Inflammatory macrophage (primary cell): ENCODE results near the gene IGLL1.
"Not testable (repeated sequence)": the region's sequence is repeated elsewhere in the genome, so short reads cannot be mapped to it uniquely, and the experiment has no call there.

Source experiments
- DNase-seq, 2 donors: peaks; one replicate each; pipeline ENCODE4 v3.0.0-alpha.2; 2020 to 2022
- total RNA-seq, 18 experiments: gene quantifications; one replicate each; lab custom pipeline; 2026; ENCODE audit warnings: mixed read lengths in 6 of 18, inconsistent platforms in 2 of 18; lab: John Stamatoyannopoulos, UW

IGLL1 gene
- 0 to 0.08 (median 0) reads per million in 18 experiments for total RNA-seq

- DNase-seq = no peak
These were observed at the start of gene IGLL1 for GRCh38 chr22:23579870-23580575. Gene IGLL1, minus strand, starts transcription at chr22:23580290. Its CDS starts 100 bp downstream, at chr22:23580190.

DNA sequence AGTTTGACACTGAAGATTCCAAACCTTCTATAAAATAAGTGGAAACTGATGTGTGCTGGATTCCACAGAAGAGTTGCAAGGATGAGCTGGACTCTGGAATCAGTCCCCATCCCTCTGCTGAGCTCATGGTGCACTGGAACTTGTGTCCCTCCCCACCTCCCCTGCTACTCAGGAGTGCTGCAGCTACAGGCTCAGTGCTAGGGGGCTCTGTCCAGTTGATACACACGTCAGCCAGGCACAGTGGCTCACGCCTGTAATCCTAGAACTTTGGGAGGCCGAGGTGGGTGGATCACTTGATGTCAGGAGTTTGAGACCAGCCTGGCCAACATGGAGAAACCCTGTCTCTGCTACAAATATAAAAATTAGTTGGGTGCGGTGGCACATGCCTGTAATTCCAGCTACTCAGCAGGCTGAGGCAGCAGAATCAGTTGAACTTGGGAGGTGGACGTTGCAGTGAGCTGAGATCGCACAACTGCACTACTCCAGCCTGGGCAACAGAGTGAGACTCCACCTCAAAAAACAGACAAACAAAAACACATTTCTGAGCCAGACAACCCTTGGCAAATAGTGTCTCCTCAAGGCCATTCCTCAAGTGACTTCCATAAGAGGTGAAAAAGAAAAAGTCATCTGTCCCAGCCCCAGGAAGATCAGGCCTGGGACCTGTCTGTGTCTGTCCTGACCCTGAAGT, 48.1 kb upstream of the IGLL1 start:
- DNase-seq = not testable (repeated sequence)

DNA sequence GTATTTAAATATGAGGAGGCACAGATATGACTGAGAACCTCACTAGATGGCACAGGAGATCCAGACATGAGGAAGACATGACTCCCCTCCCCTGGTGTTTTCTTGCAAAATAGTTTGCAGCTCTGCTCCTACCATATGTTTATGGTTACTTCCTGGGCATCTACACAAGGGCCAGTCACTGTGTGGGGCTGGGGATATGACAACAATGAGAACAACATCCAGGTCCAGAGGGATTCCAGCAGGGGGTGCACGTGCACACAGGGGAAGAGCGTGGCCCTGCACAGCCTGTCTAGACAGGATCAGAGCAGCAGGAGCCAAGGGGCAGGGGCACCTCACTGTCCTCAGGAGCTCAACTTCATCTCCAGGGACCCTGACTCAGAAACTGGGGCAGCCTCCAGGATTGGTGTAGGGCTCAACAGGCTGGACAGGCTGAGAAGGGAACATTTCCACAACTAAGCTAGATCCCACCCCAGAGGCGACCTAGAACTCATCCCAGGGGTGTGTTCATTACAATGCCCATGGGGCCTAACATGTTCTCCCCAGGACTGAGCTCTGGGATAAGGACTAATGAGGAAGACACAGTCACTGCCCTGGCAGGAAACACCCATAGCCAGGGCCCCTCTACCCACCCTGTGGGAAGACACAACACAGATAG, 47.4 kb upstream of the IGLL1 start:
- DNase-seq = peak; percentile 57

DNA sequence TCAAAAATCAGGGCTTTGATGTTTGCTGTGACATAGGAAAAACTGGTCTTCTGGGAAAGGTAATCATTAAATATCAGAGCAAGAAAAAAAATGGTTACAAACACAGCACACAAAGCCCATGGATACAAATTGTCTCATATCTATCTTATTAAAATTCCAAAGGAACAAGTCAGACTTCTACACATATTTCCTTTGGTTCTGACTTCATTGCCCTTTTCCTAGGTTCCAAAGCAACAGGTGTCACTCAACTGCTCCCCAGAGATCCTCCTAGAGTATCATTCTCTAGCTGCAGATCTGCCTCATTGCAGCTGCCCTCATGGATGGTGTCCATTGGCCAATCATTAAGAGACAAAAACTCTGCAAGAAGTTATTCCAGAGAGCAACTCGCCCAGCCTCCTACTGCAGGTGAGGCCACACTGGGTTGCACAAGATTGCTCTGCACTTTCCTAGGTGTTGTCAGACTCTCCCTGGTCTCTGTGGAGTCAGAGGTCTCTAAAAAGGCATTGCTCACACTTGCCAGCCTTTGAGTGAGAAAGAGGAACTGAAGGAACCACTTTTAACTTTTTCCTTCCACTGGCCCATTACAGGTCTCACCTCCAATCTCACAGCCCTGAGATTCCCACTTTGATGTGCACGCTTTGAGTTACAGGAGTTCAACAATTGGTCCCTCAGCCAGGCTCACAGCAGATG, 46.3 kb upstream of the IGLL1 start:
- no peak for DNase-seq

DNA sequence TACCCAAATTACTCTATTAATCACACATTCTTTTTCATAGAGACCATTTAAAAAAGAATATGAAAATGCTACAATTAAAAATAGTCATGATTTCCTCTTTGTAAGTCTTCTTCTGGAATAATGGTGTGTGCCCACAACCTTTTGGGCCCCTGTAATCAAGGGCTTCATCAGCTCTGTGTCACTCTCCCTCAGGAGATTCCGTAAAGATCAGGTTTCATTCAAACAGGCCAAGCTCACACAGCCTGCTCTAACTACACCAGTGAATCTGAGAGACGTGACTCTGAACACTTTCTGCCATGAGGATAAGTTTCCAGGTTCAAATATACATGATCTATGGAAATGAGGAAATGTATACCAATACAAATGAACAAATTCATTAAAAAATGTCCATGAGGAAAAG, 42.5 kb upstream of the IGLL1 start:
- no peak for DNase-seq

GRCh38 chr22:23621916-23622315, 41.8 kb upstream of the IGLL1 start:
- DNase-seq = not testable (repeated sequence)

GRCh38 chr22:23621082-23621780, 41.1 kb upstream of the IGLL1 start:
- DNase-seq = no peak

DNA sequence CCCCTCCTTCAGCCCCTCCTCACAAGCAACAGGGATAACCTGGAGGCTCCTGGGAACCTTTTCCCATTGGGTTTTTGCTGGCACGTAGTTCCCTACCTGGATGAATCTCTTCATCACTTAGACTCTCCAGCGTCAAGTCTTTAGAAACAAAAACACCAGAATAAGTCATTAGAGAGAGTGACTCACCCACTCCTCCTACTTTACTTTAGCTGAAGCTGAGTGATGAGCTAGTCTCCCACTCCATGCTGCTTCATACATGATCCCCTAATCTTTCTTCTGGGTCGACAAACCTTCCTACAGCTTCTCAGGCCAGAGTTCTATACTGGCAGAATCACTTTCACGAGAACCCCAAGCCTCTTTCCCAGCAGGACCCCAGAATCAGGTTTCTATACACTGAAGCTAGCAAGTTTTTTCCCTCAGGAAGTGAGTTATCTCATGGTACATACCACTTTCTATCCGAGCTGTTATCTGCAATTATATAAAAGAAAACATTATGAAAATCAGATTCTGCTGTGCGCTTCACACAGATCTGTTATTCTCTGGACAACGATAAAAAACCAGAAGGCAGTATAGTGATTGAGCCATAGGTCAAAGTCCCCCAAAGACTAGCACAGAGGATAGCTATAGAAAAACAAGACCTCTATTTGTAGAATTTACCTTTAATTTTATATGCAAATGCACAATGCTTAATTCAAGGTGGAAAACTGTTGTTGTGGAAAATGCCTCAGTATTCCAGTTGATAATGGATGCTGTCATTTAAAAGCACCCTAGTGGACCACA, 33.3 kb upstream of the IGLL1 start:
- no peak for DNase-seq

- DNase-seq = no peak
These were observed 30.1 kb upstream of the IGLL1 start for GRCh38 chr22:23609983-23610781.

DNA sequence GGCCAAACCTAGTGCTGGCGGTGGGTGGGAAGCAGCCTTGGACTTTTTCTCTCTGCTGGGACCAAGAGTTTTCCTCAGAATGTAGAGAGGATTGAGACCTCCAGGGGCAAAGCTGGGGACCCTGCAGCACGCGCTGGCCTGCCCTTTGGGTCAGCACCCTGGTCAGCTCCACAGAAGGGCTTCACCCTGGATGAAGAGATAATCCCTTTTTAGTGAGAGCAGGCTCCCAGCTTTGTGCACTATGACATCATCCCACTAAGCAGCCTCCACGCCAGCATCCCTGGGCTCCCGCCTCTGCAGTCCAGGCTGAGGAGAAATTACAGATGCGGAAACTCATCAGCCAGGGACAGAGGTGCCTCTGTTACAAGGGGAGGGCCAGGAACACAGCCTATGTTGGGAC, 28.5 kb upstream of the IGLL1 start:
- DNase-seq = no peak

GRCh38 chr22:23606204-23607131, 26.4 kb upstream of the IGLL1 start:
- no peak for DNase-seq

DNA sequence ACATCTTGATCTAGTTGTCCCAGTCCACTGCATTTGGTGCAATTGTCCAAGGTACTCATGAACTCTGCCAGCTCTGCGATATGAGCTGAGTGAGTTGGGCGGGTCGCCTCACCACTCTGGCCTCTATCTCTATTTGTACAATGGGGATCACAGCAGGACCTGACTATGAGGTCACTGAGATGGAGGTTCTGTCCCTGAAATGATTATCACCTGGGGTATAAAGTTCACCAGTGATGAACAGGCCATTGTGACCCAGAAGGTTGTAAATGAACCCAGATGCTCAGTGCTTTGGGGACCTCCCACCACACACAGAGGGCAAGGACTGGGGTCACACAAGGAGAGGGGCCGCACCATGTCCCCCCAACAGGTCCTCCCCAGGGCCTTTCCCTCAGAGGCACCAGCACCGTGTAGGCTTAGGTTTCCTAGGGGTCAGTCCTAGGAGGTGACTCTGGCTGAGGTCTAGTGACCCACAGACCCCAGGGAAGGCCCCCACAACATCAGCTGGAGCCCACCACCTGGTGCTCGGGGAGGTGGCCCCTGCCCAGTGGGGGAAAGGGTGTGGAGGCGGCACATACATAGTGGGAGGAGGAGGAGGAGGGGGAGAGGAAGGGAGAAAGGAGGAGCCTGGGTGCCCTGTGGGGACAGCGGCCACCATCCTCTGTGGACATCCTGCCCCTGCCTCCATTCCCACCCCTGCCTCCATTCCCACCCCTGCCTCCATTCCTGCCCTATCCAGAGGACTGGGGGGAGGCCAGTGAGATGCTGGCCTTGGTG, 25.0 kb upstream of the IGLL1 start:
- no peak for DNase-seq

DNA sequence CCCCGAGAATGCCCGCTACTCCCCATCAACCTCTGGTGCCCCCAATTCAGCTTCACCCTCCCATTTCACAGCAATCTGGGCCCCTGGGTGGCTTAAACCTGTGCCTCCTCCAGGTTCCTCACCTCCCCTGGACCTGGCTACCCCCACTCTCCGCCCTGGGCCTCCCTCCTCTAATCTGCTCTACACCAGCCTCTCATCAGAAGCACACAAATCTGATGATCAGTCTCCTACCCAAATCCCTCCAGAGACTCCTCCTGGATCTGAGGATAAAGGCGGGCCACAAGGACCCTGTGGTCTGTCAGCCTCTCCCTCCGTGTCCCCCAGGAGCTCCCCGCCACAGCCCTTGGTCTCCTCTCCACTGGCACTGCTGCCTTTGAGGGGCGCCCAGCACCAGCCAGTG, 23.2 kb upstream of the IGLL1 start:
- no peak for DNase-seq

- DNase-seq = no peak
These were observed 18.9 kb upstream of the IGLL1 start for GRCh38 chr22:23598805-23599518.

- not testable (repeated sequence) for DNase-seq
These were observed 17.6 kb upstream of the IGLL1 start for GRCh38 chr22:23597576-23598268.

- DNase-seq = not testable (repeated sequence)
These were observed 15.8 kb upstream of the IGLL1 start for GRCh38 chr22:23595904-23596303.

- no peak for DNase-seq
These were observed 11.8 kb upstream of the IGLL1 start for GRCh38 chr22:23591846-23592245.
